A549 (cell line): Measurements from ENCODE around the gene YBEY. TPM values are rescaled to one million over a fixed set of nuclear protein-coding genes. Genes with fewer than 3 reads are reported as not detected.

Source experiments
- ATAC-seq, 2 experiments: fragments of 200-7000 bp in 1 of 2; fragments of >200 bp in 1 of 2; cut with Nextera tagmentation in 1 of 2; cut with Tn5 transposase in 1 of 2; 3 replicates each; pipeline versions ENCODE4 v1.8.0 to v1.9.1; 2018 to 2020; ENCODE audit warnings: mild to moderate bottlenecking in 1 of 2, moderate library complexity in 1 of 2
- CTCF ChIA-PET: fragments of 300-600 bp; sonication (Branson Sonifier 250); formaldehyde crosslinking; extraction: SDS; loops from one replicate; lab custom pipeline; 2021; ENCODE audit warnings: antibody characterized with exemption, inconsistent platforms; lab: Yijun Ruan, JAX
- POLR2A ChIA-PET: fragments of 350-600 bp; formaldehyde crosslinking; extraction: SDS; loops from one replicate; lab custom pipeline; 2021; ENCODE audit warnings: antibody characterized with exemption, inconsistent platforms; lab: Yijun Ruan, JAX
- DNase-seq, 2 experiments: peaks; one replicate each; pipeline versions ENCODE4 v3.0.0 to v3.0.0-alpha.2; 2011 to 2016; ENCODE audit warnings: low read depth in 1 of 2, low spot score in 1 of 2
- FAIRE-seq: peaks from 2 replicates; lab custom pipeline; 2011; peaks lifted over from hg19 to GRCh38; lab: Jason Lieb, UNC
- H3K27ac ChIP-seq, 2 experiments: fragments of >200 bp; sonication (Bioruptor Twin); formaldehyde crosslinking; 3 replicates each; pipeline ENCODE4 v1.5.1; 2016 to 2017
- H3K4me1 ChIP-seq: fragments of >200 bp; sonication (Bioruptor Twin); formaldehyde crosslinking; 3 replicates; pipeline ENCODE4 v1.6.1; 2016
- H3K4me2 ChIP-seq: fragments of >200 bp; sonication (Bioruptor Twin); formaldehyde crosslinking; 3 replicates; pipeline ENCODE4 v1.6.1; 2016
- H3K4me3 ChIP-seq: fragments of >200 bp; sonication (Bioruptor Twin); formaldehyde crosslinking; 3 replicates; pipeline ENCODE4 v1.5.1; 2016
- H3K9me3 ChIP-seq: fragments of >200 bp; sonication (Bioruptor Twin); formaldehyde crosslinking; 3 replicates; pipeline ENCODE4 v1.6.1; 2016
- CBX2 ChIP-seq: fragments of 200-600 bp; sonication (generic); IDR thresholded peaks from 2 replicates; pipeline ENCODE4 v1.6.1; 2016; ENCODE audit warnings: low read depth, mild to moderate bottlenecking, borderline replicate concordance
- CHD4 ChIP-seq: fragments of 200-600 bp; sonication (generic); IDR thresholded peaks from 2 replicates; pipeline ENCODE4 v1.6.1; 2016; ENCODE audit warnings: antibody characterized with exemption, mild to moderate bottlenecking, borderline replicate concordance
- EHF ChIP-seq: fragments of 250-450 bp; sonication (Bioruptor Pico); IDR thresholded peaks from 2 replicates; pipeline ENCODE4 v1.5.0; 2020; ENCODE audit warnings: mild to moderate bottlenecking
- EP300 ChIP-seq, 2 experiments: fragments of >200 bp; sonication (Bioruptor Twin); formaldehyde crosslinking; IDR thresholded peaks; 2 replicates in 1 of 2; 3 replicates in 1 of 2; pipeline ENCODE4 v1.6.1; 2016 to 2017
- ESRRA ChIP-seq: fragments of 150-350 bp; IDR thresholded peaks from 2 replicates; pipeline ENCODE4 v1.6.1; 2014; ENCODE audit warnings: mild to moderate bottlenecking, low read length, borderline replicate concordance
- HEYL ChIP-seq: fragments of 250-450 bp; sonication (Bioruptor Pico); IDR thresholded peaks from 2 replicates; pipeline ENCODE4 v1.8.0; 2021; ENCODE audit warnings: mild to moderate bottlenecking, moderate library complexity
- HOXB13 ChIP-seq: fragments of 250-450 bp; sonication (Bioruptor Pico); IDR thresholded peaks from 2 replicates; pipeline ENCODE4 v1.5.0; 2020; ENCODE audit warnings: low read depth, mild to moderate bottlenecking, moderate library complexity
- MAZ ChIP-seq: fragments of 150-350 bp; IDR thresholded peaks from 2 replicates; pipeline ENCODE4 v1.6.1; 2014; ENCODE audit warnings: antibody characterized with exemption, low read depth, low read length, borderline replicate concordance
- NFE2L2 ChIP-seq: fragments of 150-350 bp; conservative IDR thresholded peaks from 2 replicates; pipeline ENCODE4 v1.6.1; 2014; ENCODE audit warnings: low read length
- RAD21 ChIP-seq, 2 experiments: fragments of >200 bp in 1 of 2; sonication (Bioruptor Twin) in 1 of 2; formaldehyde crosslinking in 1 of 2; IDR thresholded peaks in 1 of 2; conservative IDR thresholded peaks in 1 of 2; 2 replicates in 1 of 2; 3 replicates in 1 of 2; pipeline ENCODE4 v1.6.1; 2012 to 2018; ENCODE audit warnings: inconsistent platforms in 1 of 2
- TP53 ChIP-seq: fragments of 250-450 bp; sonication (Bioruptor Pico); IDR thresholded peaks from 2 replicates; pipeline ENCODE4 v1.5.0; 2021; ENCODE audit warnings: mild to moderate bottlenecking, moderate library complexity
- ZC3H11A ChIP-seq: fragments of 450-650 bp; IDR thresholded peaks from 2 replicates; pipeline ENCODE4 v1.6.1; 2014; ENCODE audit warnings: antibody characterized with exemption, mild to moderate bottlenecking
- ZFP36 ChIP-seq: fragments of 450-650 bp; IDR thresholded peaks from 2 replicates; pipeline ENCODE4 v1.6.1; 2014; ENCODE audit warnings: borderline replicate concordance; ENCODE audit not compliant: partially characterized antibody
- WGBS: methylation state at CpG from one replicate; pipeline ENCODE4 v1.1.6; 2017; ENCODE audit errors: missing lambda C conversion rate; 5-methylcytosine and 5-hydroxymethylcytosine counted together
- polyA plus RNA-seq, 4 experiments: library from polyadenylated mRNA; depleted of rRNA in 3 of 4; stranded (reverse); fragments of >200 nt; fragmentation: RNase III in 1 of 4; extraction: RNeasy Plus Mini Kit Qiagen cat#74134 plus additional on column Dnase treatment in 1 of 4; gene quantifications; 2 replicates in 3 of 4; 3 replicates in 1 of 4; pipeline ENCODE4 v1.2.3, GENCODE V29; 2011 to 2017
- TF ChIP-seq, protein P1 (sequence below): IDR thresholded peaks from 2 replicates; pipeline ENCODE4 v1.6.1; 2012; ENCODE audit warnings: low read depth, borderline replicate concordance
- TF ChIP-seq, protein P2 (sequence below): IDR thresholded peaks from 2 replicates; pipeline ENCODE4 v1.6.1; 2012
- TF ChIP-seq, protein P3 (sequence below): fragments of 250-450 bp; sonication (Bioruptor Pico); IDR thresholded peaks from 2 replicates; pipeline ENCODE4 v1.5.0; 2020; ENCODE audit warnings: low read depth, mild to moderate bottlenecking, moderate library complexity
- TF ChIP-seq, protein P4 (sequence below): fragments of >200 bp; sonication (Bioruptor Twin); formaldehyde crosslinking; IDR thresholded peaks from 2 replicates; pipeline ENCODE4 v1.6.1; 2016
- TF ChIP-seq, protein P5 (sequence below): fragments of 450-650 bp; IDR thresholded peaks from 2 replicates; pipeline ENCODE4 v1.6.1; 2014; ENCODE audit warnings: antibody characterized with exemption
- TF ChIP-seq, protein P6 (sequence below): fragments of 200-600 bp; sonication (generic); IDR thresholded peaks from 2 replicates; pipeline ENCODE4 v1.6.1; 2016; ENCODE audit warnings: antibody characterized with exemption, mild to moderate bottlenecking, moderate library complexity
- TF ChIP-seq, protein P7 (sequence below): fragments of 250-450 bp; sonication (Bioruptor Pico); IDR thresholded peaks from 2 replicates; pipeline ENCODE4 v1.5.0; 2021; ENCODE audit warnings: mild to moderate bottlenecking, moderate library complexity, borderline replicate concordance
- TF ChIP-seq, protein P8 (sequence below): IDR thresholded peaks from 2 replicates; pipeline ENCODE4 v1.6.1; 2012

The YBEY gene
- polyA plus RNA-seq, 2 of the 4 experiments (the other 2 are of a cell fraction): 31.8 to 45.4 TPM

DNA sequence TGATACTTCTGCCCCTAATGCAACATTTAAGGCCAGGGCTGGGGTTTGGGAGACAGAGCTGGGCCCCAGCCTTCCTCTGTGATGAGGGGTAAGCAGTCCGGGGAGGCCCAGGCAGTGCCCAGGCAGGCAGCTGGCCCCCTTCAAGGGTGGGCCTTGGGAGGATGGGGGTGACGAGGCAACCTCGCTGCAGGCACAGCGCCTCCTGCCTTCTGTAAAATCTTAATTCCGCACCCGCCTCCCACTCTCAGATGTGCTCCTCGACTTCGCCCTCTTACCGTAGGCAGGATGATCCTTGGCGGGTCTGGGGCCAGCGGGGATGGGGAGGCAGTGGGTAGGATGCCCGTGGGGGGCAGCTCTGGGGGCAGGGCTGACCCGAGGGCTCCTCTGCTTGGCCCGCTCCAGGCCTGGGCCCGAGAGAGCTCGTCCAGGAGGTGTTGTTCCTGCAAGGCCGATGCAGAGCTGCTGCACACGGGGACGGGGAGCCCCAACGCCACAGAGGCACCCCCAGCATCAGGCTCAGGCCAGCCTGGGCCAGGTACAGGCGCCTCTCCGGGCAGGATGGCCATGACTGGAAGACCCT, 28.4 kb downstream of the YBEY start:
- no peaks in the 10 kb centered on the region for H3K9me3 ChIP-seq

DNA sequence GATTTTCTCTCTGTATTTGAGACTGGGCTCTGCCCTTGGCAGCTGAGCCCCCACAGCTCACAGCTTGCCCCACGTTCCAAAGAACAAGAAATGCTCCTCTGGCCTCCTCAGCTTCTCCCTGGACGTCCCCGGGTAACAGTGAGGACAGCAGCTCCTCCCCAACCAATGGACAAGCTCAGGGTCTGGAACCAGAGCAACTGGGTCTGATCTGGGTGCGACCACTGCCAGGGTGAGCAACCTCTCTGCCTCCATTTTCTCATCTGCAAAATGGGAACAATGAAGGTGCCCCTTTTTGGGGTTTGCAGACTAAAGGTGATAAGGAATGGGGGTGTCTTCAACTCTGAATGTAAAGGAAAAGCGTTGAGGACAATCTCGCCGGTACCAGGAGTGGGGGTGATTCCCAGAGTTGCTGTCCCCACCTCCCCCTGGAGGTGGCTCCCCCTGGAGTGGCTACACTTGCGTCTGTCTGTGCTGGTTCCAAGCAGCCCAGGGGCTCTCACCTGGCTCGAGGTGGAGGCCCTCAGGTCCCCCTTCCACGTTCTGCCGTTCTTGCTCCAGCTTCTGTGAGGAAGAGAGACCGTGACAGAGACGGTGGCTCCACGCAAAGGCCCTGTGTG, 30.7 kb downstream of the YBEY start:
- CTCF ChIA-PET: interaction anchor here (0.6 kb wide), 1 partner anchor 24 kb away, joined by 3 read pairs; no protein-coding TSS in a partner anchor
- H3K9me3 ChIP-seq: no peaks in the 10 kb centered on the region
- H3K27ac ChIP-seq: no peak overlapping the region
- DNase-seq (no peak), FAIRE-seq (no peak), ATAC-seq (no peak)
- H3K4me1 ChIP-seq: peaks cover 6% of the 10 kb centered on the region; the same call in 2 of the 3 replicates
- H3K4me2 ChIP-seq: no peak overlapping the region
- 95% methylated on average over 13 of the region's 14 CpGs for WGBS
- POLR2A ChIA-PET: no interaction called here
- no peak overlapping the region for H3K4me3 ChIP-seq
- TF ChIP-seq NFE2L2 (no peak), CBX2 (no peak), EP300 (IDR thresholded peaks at IDR 0.05) (no peak), ESRRA (no peak), ZFP36 (no peak), EHF (CRISPR knock-in tag) (no peak), HOXB13 (CRISPR knock-in tag) (no peak), HEYL (CRISPR knock-in tag) (no peak)
- TF ChIP-seq, protein P1, sequence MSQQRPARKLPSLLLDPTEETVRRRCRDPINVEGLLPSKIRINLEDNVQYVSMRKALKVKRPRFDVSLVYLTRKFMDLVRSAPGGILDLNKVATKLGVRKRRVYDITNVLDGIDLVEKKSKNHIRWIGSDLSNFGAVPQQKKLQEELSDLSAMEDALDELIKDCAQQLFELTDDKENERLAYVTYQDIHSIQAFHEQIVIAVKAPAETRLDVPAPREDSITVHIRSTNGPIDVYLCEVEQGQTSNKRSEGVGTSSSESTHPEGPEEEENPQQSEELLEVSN: no peak
- TF ChIP-seq, protein P2, sequence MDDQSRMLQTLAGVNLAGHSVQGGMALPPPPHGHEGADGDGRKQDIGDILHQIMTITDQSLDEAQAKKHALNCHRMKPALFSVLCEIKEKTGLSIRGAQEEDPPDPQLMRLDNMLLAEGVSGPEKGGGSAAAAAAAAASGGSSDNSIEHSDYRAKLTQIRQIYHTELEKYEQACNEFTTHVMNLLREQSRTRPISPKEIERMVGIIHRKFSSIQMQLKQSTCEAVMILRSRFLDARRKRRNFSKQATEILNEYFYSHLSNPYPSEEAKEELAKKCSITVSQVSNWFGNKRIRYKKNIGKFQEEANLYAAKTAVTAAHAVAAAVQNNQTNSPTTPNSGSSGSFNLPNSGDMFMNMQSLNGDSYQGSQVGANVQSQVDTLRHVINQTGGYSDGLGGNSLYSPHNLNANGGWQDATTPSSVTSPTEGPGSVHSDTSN: no peak
- TF ChIP-seq, protein P3, sequence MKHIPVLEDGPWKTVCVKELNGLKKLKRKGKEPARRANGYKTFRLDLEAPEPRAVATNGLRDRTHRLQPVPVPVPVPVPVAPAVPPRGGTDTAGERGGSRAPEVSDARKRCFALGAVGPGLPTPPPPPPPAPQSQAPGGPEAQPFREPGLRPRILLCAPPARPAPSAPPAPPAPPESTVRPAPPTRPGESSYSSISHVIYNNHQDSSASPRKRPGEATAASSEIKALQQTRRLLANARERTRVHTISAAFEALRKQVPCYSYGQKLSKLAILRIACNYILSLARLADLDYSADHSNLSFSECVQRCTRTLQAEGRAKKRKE (CRISPR knock-in tag): no peak
- TF ChIP-seq, protein P4, sequence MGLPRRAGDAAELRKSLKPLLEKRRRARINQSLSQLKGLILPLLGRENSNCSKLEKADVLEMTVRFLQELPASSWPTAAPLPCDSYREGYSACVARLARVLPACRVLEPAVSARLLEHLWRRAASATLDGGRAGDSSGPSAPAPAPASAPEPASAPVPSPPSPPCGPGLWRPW: no peak
- TF ChIP-seq, protein P5, sequence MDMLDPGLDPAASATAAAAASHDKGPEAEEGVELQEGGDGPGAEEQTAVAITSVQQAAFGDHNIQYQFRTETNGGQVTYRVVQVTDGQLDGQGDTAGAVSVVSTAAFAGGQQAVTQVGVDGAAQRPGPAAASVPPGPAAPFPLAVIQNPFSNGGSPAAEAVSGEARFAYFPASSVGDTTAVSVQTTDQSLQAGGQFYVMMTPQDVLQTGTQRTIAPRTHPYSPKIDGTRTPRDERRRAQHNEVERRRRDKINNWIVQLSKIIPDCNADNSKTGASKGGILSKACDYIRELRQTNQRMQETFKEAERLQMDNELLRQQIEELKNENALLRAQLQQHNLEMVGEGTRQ: no peak
- TF ChIP-seq, protein P6, sequence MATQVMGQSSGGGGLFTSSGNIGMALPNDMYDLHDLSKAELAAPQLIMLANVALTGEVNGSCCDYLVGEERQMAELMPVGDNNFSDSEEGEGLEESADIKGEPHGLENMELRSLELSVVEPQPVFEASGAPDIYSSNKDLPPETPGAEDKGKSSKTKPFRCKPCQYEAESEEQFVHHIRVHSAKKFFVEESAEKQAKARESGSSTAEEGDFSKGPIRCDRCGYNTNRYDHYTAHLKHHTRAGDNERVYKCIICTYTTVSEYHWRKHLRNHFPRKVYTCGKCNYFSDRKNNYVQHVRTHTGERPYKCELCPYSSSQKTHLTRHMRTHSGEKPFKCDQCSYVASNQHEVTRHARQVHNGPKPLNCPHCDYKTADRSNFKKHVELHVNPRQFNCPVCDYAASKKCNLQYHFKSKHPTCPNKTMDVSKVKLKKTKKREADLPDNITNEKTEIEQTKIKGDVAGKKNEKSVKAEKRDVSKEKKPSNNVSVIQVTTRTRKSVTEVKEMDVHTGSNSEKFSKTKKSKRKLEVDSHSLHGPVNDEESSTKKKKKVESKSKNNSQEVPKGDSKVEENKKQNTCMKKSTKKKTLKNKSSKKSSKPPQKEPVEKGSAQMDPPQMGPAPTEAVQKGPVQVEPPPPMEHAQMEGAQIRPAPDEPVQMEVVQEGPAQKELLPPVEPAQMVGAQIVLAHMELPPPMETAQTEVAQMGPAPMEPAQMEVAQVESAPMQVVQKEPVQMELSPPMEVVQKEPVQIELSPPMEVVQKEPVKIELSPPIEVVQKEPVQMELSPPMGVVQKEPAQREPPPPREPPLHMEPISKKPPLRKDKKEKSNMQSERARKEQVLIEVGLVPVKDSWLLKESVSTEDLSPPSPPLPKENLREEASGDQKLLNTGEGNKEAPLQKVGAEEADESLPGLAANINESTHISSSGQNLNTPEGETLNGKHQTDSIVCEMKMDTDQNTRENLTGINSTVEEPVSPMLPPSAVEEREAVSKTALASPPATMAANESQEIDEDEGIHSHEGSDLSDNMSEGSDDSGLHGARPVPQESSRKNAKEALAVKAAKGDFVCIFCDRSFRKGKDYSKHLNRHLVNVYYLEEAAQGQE: no peak

More for the DNA sequence above, 28.4 kb downstream of the YBEY start:
- TF ChIP-seq MAZ (no peak), ZC3H11A (no peak), RAD21 (conservative IDR thresholded peaks at IDR 0.05 in 1 of 2, IDR thresholded peaks at IDR 0.05 in 1 of 2) (no peak), TP53 (no peak), CHD4 (no peak), NFE2L2 (no peak), ESRRA (no peak)
- TF ChIP-seq, protein P7, sequence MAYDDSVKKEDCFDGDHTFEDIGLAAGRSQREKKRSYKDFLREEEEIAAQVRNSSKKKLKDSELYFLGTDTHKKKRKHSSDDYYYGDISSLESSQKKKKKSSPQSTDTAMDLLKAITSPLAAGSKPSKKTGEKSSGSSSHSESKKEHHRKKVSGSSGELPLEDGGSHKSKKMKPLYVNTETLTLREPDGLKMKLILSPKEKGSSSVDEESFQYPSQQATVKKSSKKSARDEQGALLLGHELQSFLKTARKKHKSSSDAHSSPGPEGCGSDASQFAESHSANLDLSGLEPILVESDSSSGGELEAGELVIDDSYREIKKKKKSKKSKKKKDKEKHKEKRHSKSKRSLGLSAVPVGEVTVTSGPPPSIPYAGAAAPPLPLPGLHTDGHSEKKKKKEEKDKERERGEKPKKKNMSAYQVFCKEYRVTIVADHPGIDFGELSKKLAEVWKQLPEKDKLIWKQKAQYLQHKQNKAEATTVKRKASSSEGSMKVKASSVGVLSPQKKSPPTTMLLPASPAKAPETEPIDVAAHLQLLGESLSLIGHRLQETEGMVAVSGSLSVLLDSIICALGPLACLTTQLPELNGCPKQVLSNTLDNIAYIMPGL (CRISPR knock-in tag): no peak
- TF ChIP-seq, protein P4: no peak
- TF ChIP-seq, protein P8, sequence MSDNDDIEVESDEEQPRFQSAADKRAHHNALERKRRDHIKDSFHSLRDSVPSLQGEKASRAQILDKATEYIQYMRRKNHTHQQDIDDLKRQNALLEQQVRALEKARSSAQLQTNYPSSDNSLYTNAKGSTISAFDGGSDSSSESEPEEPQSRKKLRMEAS: no peak
- TF ChIP-seq, protein P1: no peak
- TF ChIP-seq, protein P3 (CRISPR knock-in tag): no peak
- no peak overlapping the region for H3K4me2 ChIP-seq
- H3K27ac ChIP-seq: no peak overlapping the region
- ChIA-PET POLR2A (no interaction called here), CTCF (interaction anchor here (1.5 kb wide), 1 partner anchor 13 kb away, joined by 3 read pairs; no protein-coding TSS in a partner anchor)
- FAIRE-seq (no peak), ATAC-seq (no peak; a peak in 1 of 6 replicates), DNase-seq (no peak)
- no peaks in the 10 kb centered on the region for H3K4me1 ChIP-seq
- 92% methylated on average over 20 of the region's 22 CpGs for WGBS
- H3K4me3 ChIP-seq: no peak overlapping the region
